Neural progenitor cell (in vitro differentiated cells): ENCODE results near the gene ATP8B2.

Experiments used
- EZH2 ChIP-seq: fragments of 200-600 bp; sonication (generic); IDR thresholded peaks from 2 replicates; pipeline ENCODE4 v1.6.1; 2017; ENCODE audit warnings: antibody characterized with exemption, mild to moderate bottlenecking, moderate library complexity
- TF ChIP-seq, protein P1 (sequence below): fragments of 200-600 bp; sonication (generic); IDR thresholded peaks from 2 replicates; pipeline ENCODE4 v1.5.1; 2017; ENCODE audit warnings: antibody characterized with exemption, mild to moderate bottlenecking

DNA sequence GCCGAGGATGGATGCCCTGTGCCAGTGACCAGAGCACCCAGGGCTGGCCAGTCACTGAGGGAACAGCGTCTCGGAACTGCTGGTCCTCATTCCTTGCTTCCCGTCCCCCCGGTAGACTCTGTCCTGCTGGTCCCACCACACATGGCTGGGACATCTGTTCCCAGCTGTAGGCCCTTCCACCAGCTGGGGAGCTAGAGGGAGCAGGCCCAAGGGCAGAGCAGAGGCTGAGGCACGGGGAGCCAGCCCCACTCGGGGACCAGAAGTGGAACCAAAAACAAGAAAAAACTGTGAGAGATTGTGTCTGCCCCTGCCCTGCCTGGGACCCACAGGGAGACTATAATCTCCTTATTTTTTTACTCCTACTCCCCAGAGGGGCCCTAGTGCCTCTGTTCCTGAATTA, 23.8 kb downstream of the ATP8B2 start:
- TF ChIP-seq, protein P1, sequence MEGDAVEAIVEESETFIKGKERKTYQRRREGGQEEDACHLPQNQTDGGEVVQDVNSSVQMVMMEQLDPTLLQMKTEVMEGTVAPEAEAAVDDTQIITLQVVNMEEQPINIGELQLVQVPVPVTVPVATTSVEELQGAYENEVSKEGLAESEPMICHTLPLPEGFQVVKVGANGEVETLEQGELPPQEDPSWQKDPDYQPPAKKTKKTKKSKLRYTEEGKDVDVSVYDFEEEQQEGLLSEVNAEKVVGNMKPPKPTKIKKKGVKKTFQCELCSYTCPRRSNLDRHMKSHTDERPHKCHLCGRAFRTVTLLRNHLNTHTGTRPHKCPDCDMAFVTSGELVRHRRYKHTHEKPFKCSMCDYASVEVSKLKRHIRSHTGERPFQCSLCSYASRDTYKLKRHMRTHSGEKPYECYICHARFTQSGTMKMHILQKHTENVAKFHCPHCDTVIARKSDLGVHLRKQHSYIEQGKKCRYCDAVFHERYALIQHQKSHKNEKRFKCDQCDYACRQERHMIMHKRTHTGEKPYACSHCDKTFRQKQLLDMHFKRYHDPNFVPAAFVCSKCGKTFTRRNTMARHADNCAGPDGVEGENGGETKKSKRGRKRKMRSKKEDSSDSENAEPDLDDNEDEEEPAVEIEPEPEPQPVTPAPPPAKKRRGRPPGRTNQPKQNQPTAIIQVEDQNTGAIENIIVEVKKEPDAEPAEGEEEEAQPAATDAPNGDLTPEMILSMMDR = no peak
- TF ChIP-seq EZH2 = no peak
